ENCODE data around the gene ITPR3.

DNA sequence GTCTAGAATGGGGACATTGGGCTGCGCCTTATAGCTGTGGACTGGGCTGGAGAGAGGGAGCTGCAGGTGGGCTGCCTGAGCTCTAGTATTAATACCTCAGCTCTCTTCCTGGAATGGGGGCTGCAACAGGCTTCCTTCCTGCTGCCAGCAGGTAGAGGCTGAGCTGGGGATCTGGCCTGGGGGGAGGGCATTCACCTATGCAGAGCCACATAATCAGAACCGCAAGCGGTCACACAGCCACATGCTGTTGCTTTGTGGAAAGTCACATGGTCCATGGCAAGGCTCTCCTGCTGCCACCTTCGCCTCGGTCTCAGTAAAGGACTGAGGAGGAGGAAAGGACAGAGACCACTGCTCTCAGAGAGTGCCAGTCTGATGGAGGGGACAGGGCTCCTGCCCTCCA is 35.7 kb downstream of the ITPR3 start:
- TF ChIP-seq, protein P1, sequence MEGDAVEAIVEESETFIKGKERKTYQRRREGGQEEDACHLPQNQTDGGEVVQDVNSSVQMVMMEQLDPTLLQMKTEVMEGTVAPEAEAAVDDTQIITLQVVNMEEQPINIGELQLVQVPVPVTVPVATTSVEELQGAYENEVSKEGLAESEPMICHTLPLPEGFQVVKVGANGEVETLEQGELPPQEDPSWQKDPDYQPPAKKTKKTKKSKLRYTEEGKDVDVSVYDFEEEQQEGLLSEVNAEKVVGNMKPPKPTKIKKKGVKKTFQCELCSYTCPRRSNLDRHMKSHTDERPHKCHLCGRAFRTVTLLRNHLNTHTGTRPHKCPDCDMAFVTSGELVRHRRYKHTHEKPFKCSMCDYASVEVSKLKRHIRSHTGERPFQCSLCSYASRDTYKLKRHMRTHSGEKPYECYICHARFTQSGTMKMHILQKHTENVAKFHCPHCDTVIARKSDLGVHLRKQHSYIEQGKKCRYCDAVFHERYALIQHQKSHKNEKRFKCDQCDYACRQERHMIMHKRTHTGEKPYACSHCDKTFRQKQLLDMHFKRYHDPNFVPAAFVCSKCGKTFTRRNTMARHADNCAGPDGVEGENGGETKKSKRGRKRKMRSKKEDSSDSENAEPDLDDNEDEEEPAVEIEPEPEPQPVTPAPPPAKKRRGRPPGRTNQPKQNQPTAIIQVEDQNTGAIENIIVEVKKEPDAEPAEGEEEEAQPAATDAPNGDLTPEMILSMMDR (IDR thresholded peaks at IDR 0.05) = no peak
- TF ChIP-seq POLR2A (IDR thresholded peaks at IDR 0.05) = no peak
